ENCODE measurements around the gene NUDCD3.
A peak's percentile ranks its signal among the peaks of the same experiment; 100 is the strongest.
"Not testable (repeated sequence)": the region's sequence is repeated elsewhere in the genome, so short reads cannot be mapped to it uniquely, and the experiment has no call there.

Gene NUDCD3

DNA sequence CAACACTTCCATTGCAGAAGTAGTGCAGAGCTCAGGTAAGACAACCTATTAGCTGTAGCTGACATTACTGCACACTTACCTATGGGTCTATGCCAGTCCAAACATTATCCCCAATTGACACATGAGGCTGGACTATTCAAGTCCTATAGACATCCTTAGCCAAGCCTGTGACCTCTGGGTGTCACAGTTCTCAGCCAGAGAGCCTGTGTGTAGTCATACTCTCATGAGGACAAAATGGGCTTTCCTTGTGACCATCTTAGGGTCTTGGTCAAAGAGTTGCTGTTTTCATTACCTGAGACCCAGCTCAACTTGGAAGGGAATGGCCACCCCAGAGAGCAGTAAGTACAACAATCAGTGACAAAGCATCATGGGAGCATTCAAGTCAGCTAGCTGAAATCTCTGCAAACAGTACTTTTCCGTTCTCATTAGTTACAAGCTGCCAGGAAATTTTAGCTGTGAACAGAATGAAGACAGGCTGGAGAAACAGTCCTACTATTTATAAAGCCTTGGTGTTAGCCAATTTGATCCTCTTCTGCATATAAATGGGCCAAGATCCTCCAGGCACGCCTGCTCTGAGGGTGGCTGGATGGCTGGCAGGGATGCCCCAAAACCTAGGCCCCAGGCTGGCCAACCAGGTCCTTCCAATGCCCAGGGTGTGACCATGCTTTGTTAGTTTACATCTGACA lies 44.3 kb downstream of the NUDCD3 start:
- no peak for DNase-seq

DNA sequence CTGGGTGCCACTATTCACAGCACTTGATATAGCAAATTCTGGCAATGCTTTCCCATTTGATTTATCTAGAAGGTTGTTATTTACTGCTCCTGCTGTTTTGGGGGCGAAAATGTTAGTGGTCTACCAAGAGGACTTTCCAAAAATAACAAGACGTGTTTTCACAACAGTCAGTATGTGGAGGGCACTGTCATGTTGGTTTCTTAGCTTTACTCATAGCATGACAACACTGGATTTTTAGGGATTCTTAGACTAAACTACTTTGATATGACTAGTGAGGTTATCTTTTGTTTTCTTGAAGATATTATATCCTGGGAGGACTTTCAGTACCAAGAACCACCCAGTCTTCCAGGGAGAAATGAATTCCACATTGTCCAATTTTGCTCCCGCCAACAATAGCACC lies 49.4 kb downstream of the NUDCD3 start:
- DNase-seq, result no peak

DNA sequence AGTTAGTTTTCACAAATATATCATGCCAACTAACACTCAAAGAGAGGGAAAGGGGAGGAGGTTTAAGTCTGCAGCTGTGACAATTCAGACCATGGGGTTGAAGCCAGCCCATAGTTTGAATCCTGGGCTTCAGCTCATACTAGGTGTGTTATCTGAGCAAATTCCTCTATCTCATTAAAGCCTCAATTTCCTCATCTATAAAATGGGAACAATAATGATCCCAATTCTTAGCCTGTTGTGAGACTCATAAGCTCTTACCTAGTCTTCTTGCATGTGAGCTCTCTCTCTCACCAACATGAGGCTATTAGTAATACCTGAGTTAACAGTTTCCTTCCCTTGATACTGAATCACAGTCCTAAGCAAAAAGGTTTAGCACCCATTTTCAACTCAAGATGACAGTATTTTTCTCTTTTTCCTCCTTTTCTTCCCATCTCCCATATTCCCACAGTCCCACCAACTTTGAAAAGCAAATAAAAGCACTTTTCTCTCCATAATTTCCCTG lies 49.8 kb downstream of the NUDCD3 start:
- DNase-seq, result no peak

GRCh38 chr7:44439926-44440325 lies 50.5 kb downstream of the NUDCD3 start:
- no peak for DNase-seq

DNA sequence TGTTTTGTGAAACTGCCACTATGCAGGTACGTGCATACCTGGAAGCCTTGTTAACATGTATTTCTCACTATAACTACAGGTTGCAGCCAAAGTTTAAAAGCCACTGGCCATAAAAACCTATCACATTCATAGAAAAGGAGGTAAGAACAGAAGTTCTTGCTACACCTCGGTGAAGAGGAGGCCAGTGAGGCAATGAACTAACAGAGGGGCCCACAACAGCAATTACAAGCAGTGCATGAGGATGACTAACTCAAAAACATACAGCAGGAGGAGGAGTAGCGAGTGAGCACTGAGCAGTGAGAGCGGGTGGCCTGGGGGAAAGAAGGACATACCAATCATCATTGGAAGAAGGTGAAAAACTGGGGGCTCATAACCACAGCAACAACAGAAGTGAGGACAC lies 51.6 kb downstream of the NUDCD3 start:
- no peak for DNase-seq

GRCh38 chr7:44434201-44434600 lies 56.3 kb downstream of the NUDCD3 start:
- no peak for DNase-seq

DNA sequence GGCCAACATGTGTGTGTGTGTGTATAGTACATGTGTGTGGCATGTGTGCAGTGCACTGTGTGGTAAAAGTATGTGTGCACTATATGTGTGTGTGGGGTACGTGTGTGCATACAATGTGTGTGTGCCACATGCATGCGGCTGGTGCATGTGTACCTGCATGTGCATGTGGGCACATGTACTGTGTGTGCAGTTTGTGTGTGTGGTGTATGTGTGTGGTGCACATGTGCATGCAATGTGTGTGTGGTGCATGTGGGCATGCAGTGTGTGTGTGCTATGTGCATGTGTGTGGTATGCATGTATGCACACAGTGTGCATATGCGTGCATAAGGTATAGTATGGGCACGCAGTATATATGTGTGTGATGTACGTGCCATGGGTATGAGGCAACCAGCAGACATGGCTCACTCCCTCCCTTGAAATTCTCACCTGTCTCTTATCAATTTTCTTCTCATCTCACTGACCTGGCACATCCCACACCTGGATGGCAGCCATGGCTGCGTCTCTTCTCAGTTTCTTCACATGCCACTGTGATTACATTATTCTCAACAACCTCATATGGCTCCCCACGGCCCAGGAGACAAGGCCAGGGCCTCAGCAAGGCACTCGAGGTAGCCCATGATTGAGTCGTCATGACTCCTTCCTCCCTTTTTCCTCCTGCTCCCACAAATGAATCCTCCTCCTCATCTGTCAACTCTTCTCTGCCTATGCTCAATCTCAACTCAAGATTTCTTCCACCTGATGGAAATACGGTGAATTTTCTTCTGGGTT lies 57.0 kb downstream of the NUDCD3 start:
- DNase-seq, result no peak

GRCh38 chr7:44432381-44432977 lies 58.0 kb downstream of the NUDCD3 start:
- no peak for DNase-seq

GRCh38 chr7:44431091-44431608 lies 59.3 kb downstream of the NUDCD3 start:
- no peak for DNase-seq

DNA sequence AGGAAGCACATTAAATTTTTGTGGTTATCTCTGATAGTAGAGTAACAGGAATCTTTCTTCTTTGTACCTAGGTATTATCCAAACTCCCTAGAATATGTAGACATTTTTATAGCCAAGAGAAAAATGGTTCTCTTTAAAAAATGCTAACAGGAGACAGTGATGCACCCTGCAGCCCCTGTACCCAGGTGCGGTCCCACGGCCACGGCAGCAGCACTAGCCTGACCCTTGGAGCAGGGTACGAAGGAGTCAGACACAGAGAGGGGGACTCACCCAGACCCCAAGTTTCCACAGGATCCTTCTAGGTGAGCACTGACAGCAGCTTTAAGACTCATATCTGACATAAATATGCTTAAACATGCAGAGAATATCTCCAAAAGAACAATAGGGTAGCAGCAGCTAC lies 60.4 kb downstream of the NUDCD3 start:
- DNase-seq, result no peak

DNA sequence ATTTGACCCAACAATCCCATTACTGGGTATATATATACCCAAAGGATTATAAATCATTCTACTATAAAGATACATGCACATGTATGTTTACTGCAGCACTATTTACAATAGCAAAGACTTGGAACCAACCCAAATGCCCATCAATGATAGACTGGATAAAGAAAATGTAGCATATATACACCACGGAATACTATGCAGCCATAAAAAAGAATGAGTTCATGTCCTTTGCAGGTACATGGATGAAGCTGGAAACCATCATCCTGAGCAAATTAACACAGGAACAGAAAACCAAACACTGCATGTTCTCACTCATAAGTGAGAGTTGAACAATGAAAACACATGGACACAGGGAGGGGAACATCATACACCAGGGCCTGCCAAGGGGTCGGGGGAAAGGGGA lies 65.7 kb downstream of the NUDCD3 start:
- DNase-seq, result not testable (repeated sequence)

DNA sequence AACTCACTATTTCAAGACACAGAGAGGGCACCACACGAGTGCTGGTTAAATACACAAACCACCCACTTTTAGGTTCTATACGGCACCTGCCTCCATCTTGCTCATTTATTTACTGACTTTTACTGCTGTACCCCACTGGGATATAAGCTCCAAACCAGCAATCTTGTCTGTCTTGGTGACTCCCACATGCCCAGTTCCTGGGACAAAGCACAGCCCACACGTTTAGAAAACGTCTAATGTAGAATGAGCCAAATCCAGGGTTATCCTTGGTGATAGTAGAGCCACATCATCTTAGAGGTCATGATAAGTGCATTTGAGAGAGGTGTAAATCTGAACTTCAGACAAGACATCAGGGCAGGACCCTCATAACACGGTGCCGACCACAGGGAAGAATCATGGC lies 73.5 kb downstream of the NUDCD3 start:
- no peak for DNase-seq

GRCh38 chr7:44415510-44415909 lies 74.9 kb downstream of the NUDCD3 start:
- no peak for DNase-seq

DNA sequence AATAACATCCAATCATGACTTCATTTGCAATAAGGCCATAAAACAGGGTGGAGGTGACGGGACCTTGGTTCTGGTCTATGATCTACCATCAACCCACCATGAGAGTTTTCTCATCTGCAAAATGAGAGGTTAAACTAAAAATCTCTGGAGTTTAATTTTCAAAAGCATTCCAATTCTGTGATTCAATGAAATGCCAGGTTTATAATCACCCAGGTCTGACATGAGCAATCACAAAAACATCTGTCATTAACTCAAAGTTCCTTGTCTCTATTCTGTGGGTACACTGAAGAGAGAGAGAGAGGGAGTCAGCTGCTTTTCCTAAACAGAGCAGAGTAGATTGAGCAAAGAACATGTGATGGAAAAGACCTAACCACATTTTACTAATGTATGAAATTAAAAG lies 75.4 kb downstream of the NUDCD3 start:
- no peak for DNase-seq

GRCh38 chr7:44411306-44411705 lies 79.2 kb downstream of the NUDCD3 start:
- DNase-seq, result no peak

DNA sequence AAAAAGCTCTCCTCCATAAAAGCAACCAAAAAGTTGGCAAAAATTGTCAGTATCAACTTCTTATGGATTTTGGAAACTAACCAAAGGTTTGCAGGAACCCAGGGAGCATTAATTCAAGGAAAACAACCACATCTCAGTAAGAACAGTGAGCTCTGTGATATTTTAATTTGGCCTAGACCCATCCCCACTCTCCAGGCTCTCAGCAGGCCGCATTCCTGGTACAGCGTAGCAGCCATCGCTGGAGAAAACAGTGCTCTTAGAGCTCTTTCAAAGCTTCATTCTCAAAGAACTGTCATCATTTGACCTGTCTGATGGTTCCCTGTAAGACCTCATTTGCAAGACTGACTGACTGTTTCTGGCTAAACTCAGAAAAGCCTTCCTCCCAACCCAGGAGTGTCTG lies 81.9 kb downstream of the NUDCD3 start:
- no peak for DNase-seq

- no peak for DNase-seq
Observed at GRCh38 chr7:44403775-44404174, 86.7 kb downstream of the NUDCD3 start.

DNA sequence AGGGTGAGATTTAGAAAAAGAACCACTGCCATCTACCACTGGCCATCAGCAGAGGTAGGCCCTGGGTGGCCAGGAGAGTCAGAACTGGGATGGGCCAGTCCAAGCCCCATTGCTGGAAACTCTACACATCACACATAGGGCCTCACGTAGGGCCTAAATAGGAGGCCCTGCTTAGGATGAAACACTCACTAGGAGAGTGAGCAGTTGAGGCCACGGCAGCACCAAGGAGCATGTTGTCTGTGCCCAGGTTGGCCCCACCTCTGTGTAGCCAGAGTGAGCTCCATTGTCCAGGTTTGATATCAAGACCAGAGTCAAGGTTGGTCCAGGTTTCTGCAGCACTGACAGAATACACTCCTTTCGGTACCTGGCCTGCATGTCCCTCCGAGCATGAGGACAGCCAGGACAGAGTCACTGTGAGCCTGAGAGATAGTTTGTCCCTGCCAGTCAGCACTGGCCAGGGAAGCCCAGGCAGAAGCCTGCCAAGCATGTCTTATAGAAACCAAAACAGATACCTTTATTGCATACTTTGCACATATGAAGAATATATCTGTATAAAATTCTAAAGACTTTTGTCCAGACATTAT lies 87.2 kb downstream of the NUDCD3 start:
- no peak for DNase-seq

DNA sequence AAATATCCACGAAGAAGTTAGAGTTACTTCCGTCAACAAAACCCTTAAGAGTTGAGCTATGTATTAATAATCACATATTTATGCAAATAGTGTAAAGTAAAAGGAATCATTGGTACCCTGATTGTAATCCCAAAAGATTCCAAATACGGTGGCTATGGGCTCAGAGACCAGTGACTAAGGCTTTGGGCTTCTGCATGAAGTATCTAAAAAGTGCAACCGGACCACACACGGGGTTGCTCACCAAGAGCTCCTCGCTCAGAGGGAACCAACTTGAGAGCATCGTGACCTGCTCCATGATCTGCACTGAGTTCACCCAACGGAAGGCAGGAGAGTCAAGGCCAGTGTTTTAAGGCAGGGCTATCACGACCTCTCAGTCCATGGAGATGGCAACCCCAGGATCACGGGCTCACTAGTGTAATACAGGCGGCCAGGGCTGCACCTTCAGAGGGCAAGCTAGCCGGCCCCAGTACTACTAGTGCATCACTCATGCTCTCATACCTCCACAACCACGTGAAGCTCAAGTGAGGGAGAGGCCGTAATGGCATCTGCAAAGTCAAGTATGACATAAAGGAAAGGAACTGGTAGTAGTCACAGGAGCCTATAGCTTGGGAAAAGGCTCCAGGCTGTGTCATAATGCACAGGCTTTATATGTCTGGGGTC lies 87.9 kb downstream of the NUDCD3 start:
- DNase-seq, result no peak

DNA sequence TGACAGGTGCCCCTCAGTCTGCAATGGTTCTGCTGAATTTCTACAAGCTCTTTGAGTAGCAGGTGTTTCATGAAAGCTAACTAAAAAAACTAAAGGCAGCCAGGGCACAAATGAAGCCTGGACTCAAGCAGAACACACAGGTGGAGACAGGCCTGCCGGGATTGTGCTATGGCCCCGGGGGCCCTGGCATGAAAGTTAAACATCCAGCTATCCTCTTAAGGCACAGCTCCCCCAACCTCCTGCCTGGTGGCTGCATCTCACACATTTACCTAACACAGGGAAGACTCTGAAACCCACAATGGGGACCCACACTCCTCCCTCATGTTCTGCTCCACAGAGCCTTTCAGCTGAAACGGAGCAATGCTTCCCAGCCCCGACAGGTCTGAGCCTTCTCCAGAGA lies 88.8 kb downstream of the NUDCD3 start:
- no peak for DNase-seq

DNA sequence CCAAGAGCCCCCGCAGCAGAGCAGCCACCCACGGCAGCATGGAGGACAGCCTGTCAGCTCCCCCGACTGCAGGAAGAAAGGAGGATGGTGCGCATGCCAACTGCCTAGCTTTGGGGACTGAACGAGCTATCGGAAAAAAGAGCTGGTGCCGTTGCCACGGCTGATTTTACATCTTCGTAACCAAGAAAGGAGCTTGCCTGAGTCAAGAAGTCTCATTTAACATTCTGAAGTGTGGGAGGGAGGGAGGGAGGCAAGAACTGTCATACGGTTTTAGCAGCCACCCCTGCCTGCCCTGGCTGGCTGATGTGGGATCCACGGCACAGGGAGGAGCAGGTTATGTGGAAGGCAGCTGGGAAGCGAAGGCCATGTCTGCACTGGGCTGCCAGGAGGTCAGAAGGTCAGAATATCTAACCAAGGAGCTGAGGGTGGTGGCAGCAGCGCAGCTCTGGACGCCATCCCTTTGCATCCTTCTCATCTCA lies 90.4 kb downstream of the NUDCD3 start:
- no peak for DNase-seq

DNA sequence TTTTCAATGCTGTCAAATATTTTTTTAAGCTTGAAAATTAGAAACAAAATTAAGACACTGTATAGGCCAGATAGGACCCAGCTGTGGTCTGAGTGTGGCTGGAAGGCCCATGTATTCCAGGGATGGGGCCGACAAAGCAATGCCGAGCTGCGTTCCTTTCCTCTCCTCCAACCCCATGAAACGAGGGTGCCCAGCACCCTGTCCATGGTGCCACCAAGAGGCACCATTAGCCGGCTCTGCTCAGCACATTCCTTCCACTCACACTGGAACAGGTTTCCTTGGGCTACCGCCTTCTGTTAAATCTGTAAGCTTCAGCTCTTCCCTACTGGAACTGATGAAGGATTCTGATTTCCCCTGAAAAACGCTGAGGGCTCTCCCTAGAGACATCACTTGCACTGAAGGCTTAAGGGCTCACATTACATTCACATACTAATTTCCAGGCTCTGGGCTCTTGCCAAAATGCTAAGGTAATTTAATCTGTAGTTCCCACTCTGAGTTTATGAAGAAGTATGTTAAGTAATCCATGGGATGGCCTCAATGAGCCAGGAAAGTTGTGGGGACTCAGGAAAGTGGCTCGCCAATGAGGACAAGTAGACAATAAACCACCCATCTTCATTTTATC lies 91.4 kb downstream of the NUDCD3 start:
- DNase-seq, result peak; percentile 92 to 97

All from NCI-H524 (cell line).